COLO668 (cell line): ENCODE data around the gene TICAM2.

Experiments
- DNase-seq: peaks from one replicate; lab custom pipeline; 2025; ENCODE audit not compliant: unreplicated experiment; lab: John Stamatoyannopoulos, UW

Gene TICAM2

GRCh38 chr5:115541611-115542010, 60.7 kb downstream of the TICAM2 start:
- no peak for DNase-seq

- no peak for DNase-seq
Measured at GRCh38 chr5:115535479-115536035, 66.7 kb downstream of the TICAM2 start.

- no peak for DNase-seq
Measured at GRCh38 chr5:115532517-115532916, 69.8 kb downstream of the TICAM2 start.

GRCh38 chr5:115531787-115532367, 70.4 kb downstream of the TICAM2 start:
- DNase-seq, result no peak

- DNase-seq, result no peak
Measured at GRCh38 chr5:115531380-115531779, 70.9 kb downstream of the TICAM2 start.

- no peak for DNase-seq
Measured at GRCh38 chr5:115530426-115530825, 71.9 kb downstream of the TICAM2 start.
